GM21619 (cell line): ENCODE data around the gene HK3.

Experiments
- ATAC-seq: cut with Tn5 transposase; IDR thresholded peaks from one replicate; pipeline ENCODE4 v1.9.1; 2021; ENCODE audit not compliant: unreplicated experiment

HK3 gene, protein sequence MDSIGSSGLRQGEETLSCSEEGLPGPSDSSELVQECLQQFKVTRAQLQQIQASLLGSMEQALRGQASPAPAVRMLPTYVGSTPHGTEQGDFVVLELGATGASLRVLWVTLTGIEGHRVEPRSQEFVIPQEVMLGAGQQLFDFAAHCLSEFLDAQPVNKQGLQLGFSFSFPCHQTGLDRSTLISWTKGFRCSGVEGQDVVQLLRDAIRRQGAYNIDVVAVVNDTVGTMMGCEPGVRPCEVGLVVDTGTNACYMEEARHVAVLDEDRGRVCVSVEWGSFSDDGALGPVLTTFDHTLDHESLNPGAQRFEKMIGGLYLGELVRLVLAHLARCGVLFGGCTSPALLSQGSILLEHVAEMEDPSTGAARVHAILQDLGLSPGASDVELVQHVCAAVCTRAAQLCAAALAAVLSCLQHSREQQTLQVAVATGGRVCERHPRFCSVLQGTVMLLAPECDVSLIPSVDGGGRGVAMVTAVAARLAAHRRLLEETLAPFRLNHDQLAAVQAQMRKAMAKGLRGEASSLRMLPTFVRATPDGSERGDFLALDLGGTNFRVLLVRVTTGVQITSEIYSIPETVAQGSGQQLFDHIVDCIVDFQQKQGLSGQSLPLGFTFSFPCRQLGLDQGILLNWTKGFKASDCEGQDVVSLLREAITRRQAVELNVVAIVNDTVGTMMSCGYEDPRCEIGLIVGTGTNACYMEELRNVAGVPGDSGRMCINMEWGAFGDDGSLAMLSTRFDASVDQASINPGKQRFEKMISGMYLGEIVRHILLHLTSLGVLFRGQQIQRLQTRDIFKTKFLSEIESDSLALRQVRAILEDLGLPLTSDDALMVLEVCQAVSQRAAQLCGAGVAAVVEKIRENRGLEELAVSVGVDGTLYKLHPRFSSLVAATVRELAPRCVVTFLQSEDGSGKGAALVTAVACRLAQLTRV

DNA sequence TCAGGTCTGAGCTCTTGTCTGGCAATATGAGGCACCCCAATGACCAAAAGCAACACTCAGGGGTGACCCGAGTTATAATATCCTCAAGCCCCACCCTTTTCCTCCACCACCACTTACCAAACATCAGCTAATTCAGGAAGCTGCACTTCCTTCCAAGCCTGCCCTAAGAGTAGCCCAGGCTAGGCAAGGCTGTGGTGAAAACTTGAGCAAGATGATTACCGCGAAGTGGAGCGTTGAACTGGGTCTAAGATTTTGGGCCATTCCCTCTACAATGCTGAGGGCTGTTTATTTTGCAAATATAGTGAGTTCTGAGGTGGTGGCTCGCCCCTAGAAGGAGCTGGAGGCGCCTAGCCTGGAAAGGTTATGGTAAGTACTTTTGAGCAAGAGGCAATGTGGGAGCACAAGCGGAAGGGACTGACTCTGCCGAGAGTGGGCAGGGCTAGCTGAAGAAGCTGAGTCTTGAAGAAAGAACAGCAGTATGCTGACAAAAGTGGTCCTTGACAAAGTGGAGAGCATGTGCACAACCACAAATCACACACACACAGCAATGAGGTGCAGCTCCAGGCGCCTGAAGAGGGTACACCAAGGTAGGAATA lies at the start of gene HK3:
TSS of gene HK3 (minus strand) at position 51 of the 596 bp plus-strand sequence. CDS start 3,187 bp downstream, outside the sequence.
- ATAC-seq, result no peak

DNA sequence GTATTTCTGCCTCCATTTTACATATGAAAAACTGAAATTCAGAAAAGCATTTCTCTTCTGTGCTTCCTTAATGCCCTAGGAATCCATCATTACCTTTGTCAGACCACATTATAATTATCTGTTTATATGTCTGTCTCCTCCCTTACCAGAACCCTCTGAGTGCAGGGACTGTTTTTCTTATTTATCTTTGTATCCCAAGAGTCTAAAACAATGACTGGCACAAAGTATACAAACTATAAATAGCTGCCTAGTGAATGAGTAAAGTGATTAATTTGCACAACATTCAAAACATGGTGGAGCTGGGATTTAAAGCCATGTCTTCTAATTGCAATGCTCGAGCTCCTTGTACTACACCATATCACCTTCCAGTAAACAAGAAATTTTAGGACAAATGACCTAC lies 49.3 kb upstream of the HK3 start:
- no peak for ATAC-seq

DNA sequence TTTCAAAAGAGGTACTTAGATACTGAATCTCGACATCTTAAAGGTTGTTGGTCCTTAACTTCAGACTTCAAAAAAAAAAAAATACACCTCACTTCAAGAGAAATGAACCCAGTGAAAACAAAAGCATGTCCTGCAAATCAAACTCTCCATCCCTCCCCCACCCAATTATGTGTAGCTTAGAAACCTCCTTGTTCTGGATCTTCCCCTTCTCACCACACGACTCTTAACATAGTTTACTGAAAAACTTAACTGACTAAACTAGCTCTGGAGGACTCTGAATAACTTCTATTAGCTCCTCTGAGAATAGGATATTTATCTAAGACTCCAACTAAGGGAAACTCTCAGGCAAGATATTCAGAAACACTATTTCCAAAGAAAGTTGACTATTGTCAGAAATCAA lies 48.7 kb upstream of the HK3 start:
- no peak for ATAC-seq

DNA sequence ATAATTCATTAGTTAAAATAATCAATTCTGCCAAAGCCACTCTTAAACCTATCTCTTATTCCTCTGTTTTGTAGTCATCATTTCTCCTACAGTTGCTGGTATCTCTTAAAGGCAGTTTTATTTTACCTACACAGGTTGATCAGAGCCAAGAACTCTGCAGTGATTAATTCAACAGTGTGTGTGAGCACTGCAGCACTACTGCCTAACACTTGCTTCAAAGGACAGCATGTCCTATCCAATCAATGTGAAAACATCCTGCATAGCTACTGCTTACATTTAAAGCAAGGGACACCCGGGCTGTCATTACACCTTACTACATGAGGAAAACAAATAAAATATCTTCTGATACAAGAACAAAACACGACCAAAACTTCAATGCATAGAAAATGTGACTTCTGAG lies 45.1 kb upstream of the HK3 start:
- no peak for ATAC-seq

DNA sequence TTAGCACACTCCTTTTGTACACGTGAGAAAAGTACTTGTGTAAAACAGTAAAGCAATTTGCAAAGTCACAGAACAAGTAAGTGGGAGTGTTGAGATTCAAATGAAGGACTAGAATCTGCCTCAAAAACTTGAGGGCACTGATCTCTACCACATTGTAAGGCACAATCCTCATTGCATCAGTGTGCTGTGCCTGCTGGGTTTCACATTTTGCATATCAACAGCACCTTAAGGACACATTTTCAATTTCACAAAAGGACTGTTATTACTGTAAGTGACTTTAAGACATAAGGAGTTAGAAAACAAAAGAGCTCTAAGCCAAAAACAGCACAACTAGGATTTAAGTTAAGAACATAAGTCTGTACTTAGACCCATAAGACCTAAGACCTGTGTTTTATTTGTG lies 44.7 kb upstream of the HK3 start:
- no peak for ATAC-seq

DNA sequence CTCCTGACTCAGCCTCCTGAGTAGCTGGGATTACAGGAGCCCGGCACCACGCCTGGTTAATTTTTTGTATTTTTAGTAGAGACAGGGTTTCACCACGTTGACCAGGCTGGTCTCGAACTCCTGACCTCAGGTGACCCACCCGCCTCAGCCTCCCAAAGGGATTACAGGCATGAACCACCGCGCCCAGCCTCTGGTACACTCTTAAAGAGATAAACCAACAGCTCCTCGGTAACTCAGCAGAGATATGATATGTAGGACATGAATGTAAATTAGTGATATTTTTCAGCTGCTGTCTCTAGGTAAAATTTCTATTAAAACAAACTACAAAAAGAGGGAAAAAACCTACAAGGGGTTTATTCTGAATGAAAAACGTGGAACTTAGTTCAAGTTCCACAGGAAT lies 42.8 kb upstream of the HK3 start:
- no peak for ATAC-seq

DNA sequence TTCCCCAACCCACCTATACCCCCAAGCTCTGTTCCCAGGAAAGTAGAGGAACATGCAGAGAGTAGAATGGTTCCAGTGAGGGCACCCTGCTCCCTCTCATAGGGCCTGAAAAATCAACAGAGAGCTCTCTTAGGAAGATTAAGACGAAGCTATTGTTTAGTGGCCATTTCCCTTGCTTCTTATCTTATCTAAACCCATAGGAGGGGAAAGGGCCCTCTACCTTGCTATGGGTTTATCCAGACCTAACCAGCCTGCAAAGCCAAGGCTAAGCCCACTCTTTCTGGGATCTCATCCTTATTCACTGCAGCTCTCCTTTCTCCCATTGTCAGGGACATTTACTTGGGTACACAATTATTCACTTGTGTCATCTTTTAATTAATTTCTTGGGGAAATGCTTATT lies 39.3 kb upstream of the HK3 start:
- no peak for ATAC-seq

DNA sequence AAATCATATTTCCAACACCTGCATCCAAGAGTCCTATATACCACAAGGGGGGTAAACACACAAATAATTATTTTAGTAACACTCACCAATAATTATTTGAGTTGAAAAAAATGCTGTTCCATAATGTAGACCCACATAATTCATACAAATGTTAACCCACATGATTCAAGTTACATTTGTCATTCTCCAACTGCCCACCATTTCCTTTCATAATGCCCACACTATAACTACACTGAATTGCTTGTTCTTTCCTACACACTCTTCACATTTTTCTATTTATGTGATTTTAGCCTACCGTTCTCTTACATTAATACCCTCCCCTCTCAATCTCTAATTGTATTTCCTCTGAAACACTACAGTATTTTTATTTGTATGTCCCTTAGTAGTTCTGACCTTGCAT lies 35.9 kb upstream of the HK3 start:
- ATAC-seq, result no peak

DNA sequence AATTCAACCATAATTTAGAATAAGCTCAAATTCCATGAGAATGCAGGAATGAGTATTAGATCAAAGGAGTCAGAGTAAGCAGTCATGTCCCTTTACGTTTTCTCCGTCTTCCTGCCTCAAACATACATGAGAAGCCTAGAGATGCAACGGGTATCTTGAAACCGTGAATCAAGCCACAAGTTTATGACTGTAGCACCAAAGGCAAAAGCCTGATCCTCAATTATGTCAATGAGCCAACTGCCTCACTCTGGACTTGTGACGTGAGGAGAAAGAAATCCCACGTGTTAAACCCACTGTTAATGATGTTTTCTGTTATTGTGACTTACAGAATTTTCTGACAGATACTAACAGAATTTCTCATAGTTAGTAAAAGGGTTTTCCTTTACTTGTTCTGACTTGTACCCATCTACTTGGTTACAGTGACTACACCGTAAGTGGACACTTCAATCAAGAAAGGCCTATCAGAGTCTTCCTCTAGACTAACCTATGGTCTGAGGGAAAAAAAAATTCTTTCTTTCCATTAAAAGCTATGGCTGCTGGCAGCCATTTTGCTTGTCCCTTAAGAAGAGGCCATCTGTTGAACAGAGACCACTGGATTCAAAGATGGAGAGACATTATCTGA lies 35.3 kb upstream of the HK3 start:
- no peak for ATAC-seq

DNA sequence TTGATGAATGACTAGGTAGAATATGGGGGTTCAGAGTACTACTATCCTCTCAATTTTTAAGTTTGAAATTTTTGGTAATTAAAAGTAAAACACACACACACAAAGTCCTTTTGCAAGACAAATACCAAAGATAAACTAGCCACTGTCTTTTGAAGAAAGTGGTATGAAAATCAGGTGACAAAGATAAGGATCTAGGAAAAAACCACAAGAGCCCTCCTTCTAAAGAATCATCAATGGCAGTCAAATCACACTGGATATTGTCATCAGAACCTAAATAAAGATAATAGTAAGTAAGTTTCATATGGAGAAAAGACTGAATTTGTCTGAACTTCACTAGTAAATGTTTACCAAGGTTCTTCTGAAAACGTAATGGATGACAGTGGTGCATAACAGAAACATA lies 30.5 kb upstream of the HK3 start:
- ATAC-seq, result no peak

DNA sequence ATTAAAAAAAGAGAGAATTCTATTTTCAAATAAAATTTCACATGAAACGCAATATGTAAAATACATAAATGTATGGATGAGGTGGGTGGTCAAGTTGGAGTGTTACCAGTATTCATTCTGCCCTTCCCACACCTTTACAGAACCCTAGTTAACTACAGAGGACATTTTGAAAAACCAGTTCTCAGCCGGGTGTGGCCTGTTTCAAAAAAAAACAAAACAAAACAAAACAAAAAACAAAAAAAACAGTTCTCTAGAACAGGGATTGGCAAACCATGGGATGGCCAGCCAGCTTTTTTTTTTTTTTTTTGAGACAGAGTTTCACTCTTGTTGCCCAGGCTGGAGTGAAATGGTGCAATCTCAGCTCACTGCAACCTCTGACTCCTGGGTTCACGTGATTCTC lies 28.4 kb upstream of the HK3 start:
- no peak for ATAC-seq

DNA sequence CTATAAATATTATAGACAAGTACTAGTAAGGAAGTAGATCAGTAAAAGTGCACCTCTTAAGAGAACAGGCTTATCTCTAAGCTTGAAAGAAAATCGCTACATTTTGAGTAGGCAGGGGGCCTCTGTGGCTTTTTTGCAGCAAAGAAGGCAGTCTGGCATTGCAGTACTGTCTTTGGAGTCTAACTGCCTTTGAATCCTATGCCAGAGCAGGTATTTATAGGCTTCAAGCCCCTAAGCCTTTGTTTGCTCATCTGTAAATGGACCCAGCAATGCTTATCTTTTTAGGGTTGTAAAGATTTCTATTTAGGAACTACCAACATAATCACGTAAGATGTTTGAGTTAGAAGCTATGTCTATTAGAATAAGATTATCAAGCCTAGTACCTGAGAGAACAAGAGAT lies 23.7 kb upstream of the HK3 start:
- no peak for ATAC-seq

DNA sequence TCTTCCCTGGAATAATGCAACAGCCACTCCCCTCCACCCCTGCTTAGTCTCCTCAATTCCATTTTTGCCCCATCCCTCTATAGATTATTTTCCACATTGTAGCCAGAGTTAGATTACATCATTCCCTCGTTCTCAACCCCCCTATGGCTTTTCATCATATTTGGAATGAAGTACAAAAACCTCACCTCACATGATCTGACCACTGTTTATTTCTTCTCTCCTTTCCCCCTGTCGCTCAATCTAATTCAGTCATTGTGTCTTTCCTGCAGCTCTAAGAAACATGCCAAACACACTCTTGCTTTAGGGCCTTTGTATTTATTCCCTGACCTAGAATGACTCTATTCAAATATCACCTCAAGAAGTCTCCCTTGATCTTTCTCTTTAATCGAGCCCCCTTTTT lies 22.6 kb upstream of the HK3 start:
- no peak for ATAC-seq

DNA sequence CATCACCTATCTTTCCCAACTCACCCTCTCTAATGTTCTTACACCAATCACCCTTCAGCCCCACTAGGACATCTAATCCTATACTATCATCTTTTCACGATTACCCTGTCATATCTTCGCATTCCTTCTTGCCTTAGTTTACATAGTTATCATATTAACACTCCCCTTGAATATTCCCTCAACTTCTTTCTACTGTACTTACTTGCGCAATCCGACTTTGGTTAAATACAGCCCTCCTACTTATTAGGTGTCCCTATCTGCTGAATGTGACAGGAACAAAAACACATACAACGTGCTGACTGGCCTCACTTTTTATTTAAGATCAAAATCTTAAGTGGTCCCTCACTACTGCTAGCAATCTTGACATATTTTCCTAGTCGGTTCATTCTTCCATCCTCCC lies 19.5 kb upstream of the HK3 start:
- no peak for ATAC-seq

DNA sequence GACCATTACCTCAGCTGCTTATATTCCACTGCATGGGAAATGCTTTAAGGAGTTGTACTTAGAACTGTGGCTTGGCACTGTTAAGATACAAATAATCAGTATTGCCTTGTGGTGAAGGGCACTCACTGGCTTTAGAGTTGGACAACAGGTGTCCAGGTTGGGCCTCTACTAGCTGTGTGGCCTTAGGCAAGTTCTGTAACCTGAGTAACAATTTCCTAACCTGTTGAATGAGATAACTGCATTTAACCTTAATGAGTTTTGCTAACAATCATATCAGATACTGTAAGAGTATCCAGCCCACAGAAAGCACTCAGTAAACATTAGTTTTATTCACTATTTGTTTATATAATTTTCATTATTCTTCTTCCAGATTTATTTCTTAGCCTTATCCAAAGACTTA lies 17.2 kb upstream of the HK3 start:
- ATAC-seq, result no peak

DNA sequence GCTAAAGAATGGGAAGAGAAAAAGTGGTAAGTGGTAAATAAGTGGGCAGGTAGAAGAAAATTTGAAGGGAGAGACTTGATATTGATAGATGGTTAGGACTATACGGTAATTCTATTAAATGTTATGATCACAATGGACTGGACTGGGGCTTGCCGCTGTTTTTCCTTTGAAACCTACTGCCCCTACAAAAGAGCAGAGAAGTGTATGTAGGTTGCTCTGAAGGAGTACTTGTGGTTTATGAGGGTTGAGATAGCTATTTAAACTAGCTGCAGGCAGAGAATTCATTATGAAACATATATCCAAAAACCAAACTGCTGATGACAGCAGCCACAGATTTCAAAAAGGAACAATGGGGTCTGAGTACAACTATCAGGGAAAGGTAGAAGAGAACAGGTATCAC lies 16.8 kb upstream of the HK3 start:
- no peak for ATAC-seq

DNA sequence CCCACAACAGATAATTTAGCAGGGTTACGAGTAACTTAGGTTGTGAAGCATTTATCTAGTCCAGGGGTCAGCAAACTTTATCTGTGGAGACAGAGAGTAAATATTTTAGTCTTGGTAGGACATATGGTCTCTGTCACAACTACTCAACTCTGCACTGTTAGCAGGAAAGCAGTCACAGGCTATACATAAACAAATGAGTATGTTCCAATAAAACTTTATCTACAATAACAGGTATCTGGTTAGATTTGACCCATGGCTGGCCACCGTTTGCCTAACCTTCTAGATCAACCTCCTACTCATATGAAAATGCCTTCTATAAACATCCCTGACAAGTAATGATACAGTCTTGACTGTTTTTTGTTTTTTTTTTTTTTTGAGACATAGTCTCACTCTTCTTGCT lies 13.0 kb upstream of the HK3 start:
- ATAC-seq, result no peak

DNA sequence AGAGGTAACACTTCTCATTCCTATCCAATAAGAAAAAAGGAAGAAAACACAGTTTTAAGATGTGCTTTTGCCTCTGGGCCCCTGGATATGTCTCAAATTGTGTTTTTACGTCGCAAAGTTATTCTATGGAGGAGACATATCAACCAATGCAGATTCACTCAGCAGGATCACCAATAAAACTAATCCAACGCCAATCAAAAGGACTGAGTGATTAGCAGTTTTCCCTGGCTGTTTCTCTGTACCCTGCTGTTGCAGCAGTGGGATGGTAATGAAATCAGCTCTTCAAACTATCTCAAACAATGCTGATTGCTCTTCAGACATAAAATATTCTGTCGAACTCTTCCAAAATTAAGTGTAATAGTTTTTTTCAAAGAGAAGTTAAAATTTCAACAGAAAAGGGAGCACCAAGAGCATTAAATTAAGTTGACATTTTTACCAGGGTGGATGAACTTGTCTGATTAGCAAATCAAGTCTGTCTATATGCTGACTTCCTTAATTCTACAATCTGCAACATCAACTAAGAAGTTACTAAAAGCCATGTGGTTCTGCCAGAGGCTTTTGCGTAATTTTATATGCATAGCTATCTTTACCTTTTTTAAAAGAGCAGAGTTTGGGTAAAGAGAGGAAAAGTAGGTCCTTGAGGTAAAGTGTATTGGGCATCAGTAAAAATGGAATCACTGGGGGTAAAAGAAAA lies 9.7 kb upstream of the HK3 start:
- ATAC-seq, result no peak

DNA sequence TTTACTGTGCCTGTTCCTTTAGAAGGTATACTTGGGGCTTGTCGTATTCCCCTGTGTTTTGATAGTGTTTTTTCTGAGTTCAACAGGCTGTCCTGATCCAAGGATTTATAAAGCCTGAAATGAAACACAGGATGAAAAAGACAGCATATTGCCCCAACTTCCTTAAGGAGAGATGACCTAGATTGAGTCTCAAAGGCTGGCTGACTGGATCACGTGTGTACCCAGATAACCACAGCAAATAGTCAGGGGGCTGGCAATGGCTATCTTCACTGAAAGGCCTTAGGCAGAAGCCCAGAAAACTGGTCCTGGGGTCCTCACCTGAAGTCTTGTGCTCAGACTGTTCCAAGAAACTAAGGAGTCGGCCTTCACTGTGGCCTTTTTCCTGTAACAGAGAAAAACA lies 7.7 kb upstream of the HK3 start:
- no peak for ATAC-seq

DNA sequence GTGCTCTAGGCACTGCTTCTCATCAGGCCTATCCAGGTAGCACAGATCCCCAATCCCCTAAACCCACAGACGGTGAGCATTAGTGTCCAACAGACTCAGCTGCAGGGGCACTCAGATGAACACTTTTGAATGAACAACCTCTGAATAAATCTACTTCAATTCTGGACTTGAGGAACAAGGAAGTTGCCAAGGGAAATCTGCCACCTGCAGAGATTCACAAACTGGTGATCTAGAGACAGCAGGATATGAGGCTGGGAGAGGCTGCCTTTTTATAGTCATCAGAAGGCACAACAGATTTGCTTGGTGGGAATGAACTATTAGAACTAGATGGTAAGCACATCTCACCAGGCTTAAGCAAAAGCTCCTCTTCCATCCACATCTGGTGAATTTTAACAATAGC lies 7.0 kb upstream of the HK3 start:
- ATAC-seq, result no peak

DNA sequence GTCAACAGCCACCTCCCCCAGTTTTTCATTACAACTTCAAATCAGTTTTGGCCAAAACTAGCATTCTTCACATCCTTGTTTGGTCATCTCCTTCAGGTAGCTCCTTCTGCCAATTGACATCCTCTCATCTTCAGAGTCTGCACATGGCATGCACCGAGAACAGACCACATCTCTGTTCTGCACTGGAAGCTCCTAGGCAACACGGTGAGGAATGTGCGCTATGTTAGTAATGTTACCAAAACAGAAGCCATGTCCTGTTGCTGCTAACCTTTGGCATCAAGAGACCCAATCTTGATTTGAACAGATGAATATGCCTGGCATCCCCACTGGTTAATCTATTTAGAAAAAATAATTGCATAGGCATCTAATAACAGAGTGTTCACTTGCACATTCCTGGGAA lies 5.1 kb upstream of the HK3 start:
- no peak for ATAC-seq
